ENCODE results near the gene TANC1.

- TF ChIP-seq POLR2AphosphoS5 (IDR thresholded peaks at IDR 0.05), result no peak
- TF ChIP-seq, protein P1, sequence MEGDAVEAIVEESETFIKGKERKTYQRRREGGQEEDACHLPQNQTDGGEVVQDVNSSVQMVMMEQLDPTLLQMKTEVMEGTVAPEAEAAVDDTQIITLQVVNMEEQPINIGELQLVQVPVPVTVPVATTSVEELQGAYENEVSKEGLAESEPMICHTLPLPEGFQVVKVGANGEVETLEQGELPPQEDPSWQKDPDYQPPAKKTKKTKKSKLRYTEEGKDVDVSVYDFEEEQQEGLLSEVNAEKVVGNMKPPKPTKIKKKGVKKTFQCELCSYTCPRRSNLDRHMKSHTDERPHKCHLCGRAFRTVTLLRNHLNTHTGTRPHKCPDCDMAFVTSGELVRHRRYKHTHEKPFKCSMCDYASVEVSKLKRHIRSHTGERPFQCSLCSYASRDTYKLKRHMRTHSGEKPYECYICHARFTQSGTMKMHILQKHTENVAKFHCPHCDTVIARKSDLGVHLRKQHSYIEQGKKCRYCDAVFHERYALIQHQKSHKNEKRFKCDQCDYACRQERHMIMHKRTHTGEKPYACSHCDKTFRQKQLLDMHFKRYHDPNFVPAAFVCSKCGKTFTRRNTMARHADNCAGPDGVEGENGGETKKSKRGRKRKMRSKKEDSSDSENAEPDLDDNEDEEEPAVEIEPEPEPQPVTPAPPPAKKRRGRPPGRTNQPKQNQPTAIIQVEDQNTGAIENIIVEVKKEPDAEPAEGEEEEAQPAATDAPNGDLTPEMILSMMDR (IDR thresholded peaks at IDR 0.05), result no peak
- TF ChIP-seq POLR2A (IDR thresholded peaks at IDR 0.05), result no peak
Observed at GRCh38 chr2:158984604-158985135, 16.2 kb downstream of the TANC1 start.

All from transverse colon (tissue), 4 donors.